SU-DHL-6 (cell line): ENCODE results near the gene WDR74.

Experiments used
- CTCF ChIP-seq: fragments of 200-600 bp; sonication (generic); IDR thresholded peaks from one replicate; pipeline ENCODE4 v1.5.1; 2017; ENCODE audit warnings: antibody characterized with exemption, mild to moderate bottlenecking, low read length, moderate library complexity; ENCODE audit not compliant: insufficient read depth, poor library complexity, severe bottlenecking
- EZH2phosphoT487 ChIP-seq: fragments of 200-600 bp; sonication (generic), shearing (Covaris generic); conservative IDR thresholded peaks from 2 replicates; pipeline ENCODE4 v1.6.1; 2018; ENCODE audit warnings: mild to moderate bottlenecking, antibody characterized with exemption, low read length, moderate library complexity, mixed read lengths

- TF ChIP-seq CTCF (no peak), EZH2phosphoT487 (no peak)
These were observed 40.0 kb upstream of the WDR74 start for GRCh38 chr11:62879235-62879978.
